Measurements from ENCODE around the gene RUNX3. TPM values are rescaled to one million over a fixed set of nuclear protein-coding genes. Genes with fewer than 3 reads are reported as not detected.

Gene RUNX3
- total RNA-seq, 6 experiments from 2014 or later: 0.46 to 3.1 (median 0.84) TPM

GRCh38 chr1:24901791-24902470 is 28.1 kb downstream of the RUNX3 start:
- TF ChIP-seq CTCF (IDR thresholded peaks at IDR 0.05): no peak
- no peak for TF ChIP-seq POLR2A (IDR thresholded peaks at IDR 0.05)
- ATAC-seq (no peak), DNase-seq (peak; percentile 18 to 42 (median 42))
- Histone ChIP-seq H3K4me3 (no peak overlapping the region), H3K9me3 (no peaks in the 10 kb centered on the region), H3K27ac (no peak overlapping the region), H3K27me3 (no peaks in the 10 kb centered on the region), H3K4me1 (no peaks in the 10 kb centered on the region), H3K36me3 (no peaks in the 10 kb centered on the region)
- intact Hi-C loops (cut with DNase I): loop anchor here in 1 of 2 donors (10.0 kb wide), 1 partner anchor 47 kb away; no protein-coding TSS in a partner anchor
- 100% methylated on average over 1 of the region's 38 CpGs for WGBS (ENCODE audit: insufficient coverage, low coverage, low lambda C conversion rate, missing lambda C conversion rate)

DNA sequence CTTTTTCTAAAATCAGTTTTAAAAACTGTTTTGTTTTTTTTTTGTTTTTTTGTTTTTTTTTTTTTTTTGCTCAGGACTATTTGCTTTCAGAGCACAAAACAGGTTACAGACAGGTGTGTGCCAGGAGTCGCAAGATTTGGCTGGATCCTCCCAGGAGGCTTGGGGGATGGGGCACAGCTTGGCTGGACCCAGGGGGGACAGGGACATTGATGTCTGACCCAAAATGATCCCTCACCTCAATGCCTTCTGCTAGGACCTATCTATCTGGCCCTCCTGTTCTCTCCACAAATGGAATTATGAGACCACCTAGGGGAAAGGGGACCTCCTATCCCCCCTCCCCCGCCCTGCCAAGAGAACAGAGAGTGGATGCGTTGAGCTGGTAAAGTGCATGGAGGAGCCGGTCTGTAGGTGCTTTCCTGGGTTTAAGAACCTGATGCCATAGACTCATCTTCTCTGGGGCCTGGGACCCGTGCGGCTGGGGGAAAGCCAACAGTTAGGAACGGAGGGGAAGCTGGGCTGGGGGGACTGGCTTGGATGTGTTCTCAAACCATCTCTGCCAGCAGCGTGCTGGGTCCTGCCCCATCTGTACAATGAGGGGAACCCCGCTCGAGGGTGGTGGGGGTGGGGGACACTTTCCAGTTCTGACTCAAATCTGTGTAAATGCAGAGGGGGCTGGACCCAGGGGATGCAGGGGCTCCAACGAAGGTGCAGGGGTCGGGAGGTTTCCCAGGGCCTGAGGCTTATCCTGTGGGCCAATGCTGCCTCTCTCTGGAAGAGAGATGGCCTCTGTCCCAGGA is 28.9 kb downstream of the RUNX3 start:
- peak; percentile 1 to 36 (median 31) for DNase-seq
- intact Hi-C loops (cut with DNase I): loop anchor here in 1 of 2 donors (10.0 kb wide), 1 partner anchor 46 kb away; no protein-coding TSS in a partner anchor
- Histone ChIP-seq H3K9me3 (no peaks in the 10 kb centered on the region), H3K4me3 (no peak overlapping the region), H3K36me3 (no peaks in the 10 kb centered on the region), H3K4me1 (no peaks in the 10 kb centered on the region), H3K27ac (no peak overlapping the region), H3K27me3 (no peaks in the 10 kb centered on the region)
- ATAC-seq: no peak
- WGBS (ENCODE audit: insufficient coverage, low coverage, low lambda C conversion rate, missing lambda C conversion rate): 67% methylated on average over 9 of the region's 12 CpGs
- no peak for TF ChIP-seq CTCF (IDR thresholded peaks at IDR 0.05)
- TF ChIP-seq POLR2A (IDR thresholded peaks at IDR 0.05): no peak

- Histone ChIP-seq H3K9me3 (no peaks in the 10 kb centered on the region), H3K36me3 (no peaks in the 10 kb centered on the region), H3K27me3 (no peaks in the 10 kb centered on the region), H3K4me3 (no peak overlapping the region), H3K4me1 (no peaks in the 10 kb centered on the region), H3K27ac (no peak overlapping the region)
- TF ChIP-seq POLR2A (IDR thresholded peaks at IDR 0.05) (no peak), CTCF (IDR thresholded peaks at IDR 0.05) (no peak)
- peak; percentile 12 to 42 (median 37) for DNase-seq
- ATAC-seq: no peak
- intact Hi-C loops (cut with DNase I): loop anchor here in 1 of 2 donors (10.0 kb wide), 1 partner anchor 46 kb away; no protein-coding TSS in a partner anchor
- WGBS (ENCODE audit: insufficient coverage, low coverage, low lambda C conversion rate, missing lambda C conversion rate): 40% methylated on average over 2 of the region's 9 CpGs
Measured at GRCh38 chr1:24900486-24900849, 29.6 kb downstream of the RUNX3 start.

- Histone ChIP-seq H3K27ac (no peak overlapping the region), H3K4me1 (no peaks in the 10 kb centered on the region), H3K27me3 (no peaks in the 10 kb centered on the region), H3K4me3 (no peak overlapping the region), H3K36me3 (no peaks in the 10 kb centered on the region), H3K9me3 (no peaks in the 10 kb centered on the region)
- intact Hi-C loops (cut with DNase I): loop anchor here in 1 of 2 donors (10.0 kb wide), 1 partner anchor 45 kb away; no protein-coding TSS in a partner anchor
- ATAC-seq (no peak), DNase-seq (peak in 1 of 3 donors; percentile 5)
- TF ChIP-seq POLR2A (IDR thresholded peaks at IDR 0.05) (no peak), CTCF (IDR thresholded peaks at IDR 0.05) (no peak)
- WGBS (ENCODE audit: insufficient coverage, low coverage, low lambda C conversion rate, missing lambda C conversion rate): 57% methylated on average over 13 of the region's 14 CpGs
Measured at GRCh38 chr1:24899581-24900485, 30.2 kb downstream of the RUNX3 start.
